DMS79 (cell line): ENCODE measurements around the gene TTC22.

Experiments
- DNase-seq: peaks from one replicate; lab custom pipeline; 2025; lab: John Stamatoyannopoulos, UW

The TTC22 gene

GRCh38 chr1:54751426-54751825 is 49.7 kb downstream of the TTC22 start:
- no peak for DNase-seq

GRCh38 chr1:54750596-54750995 is 50.5 kb downstream of the TTC22 start:
- peak; percentile 43 for DNase-seq

GRCh38 chr1:54748094-54748835 is 52.9 kb downstream of the TTC22 start:
- DNase-seq = no peak

- DNase-seq = no peak
Measured at GRCh38 chr1:54745864-54746263, 55.3 kb downstream of the TTC22 start.

GRCh38 chr1:54745274-54745673 is 55.8 kb downstream of the TTC22 start:
- DNase-seq = no peak

GRCh38 chr1:54744696-54745095 is 56.4 kb downstream of the TTC22 start:
- DNase-seq = no peak

- DNase-seq = no peak
Measured at GRCh38 chr1:54743416-54744226, 57.5 kb downstream of the TTC22 start.

- no peak for DNase-seq
Measured at GRCh38 chr1:54742282-54742681, 58.8 kb downstream of the TTC22 start.

GRCh38 chr1:54741531-54741930 is 59.6 kb downstream of the TTC22 start:
- no peak for DNase-seq

- DNase-seq = no peak
Measured at GRCh38 chr1:54738244-54738643, 62.9 kb downstream of the TTC22 start.

- no peak for DNase-seq
Measured at GRCh38 chr1:54736685-54737084, 64.4 kb downstream of the TTC22 start.
